ENCODE measurements around the gene IGSF10.

DNA sequence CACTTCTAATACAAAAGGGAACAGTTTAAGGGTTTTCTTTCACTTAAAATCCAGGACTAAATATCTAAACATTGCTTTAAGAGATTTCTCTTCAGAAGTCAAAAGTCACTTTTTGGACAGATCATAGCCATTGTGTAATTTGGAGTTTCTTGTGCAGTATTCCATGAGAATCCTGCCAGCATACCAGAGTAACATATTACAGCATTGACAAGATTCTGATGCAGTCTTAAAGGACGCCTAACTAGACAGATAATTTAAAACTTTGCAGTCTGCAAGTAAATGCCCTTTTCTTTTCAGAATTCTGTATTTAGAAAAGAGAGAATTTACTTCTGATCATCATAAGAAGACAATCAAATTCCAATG, 17.5 kb upstream of the IGSF10 start:
- TF ChIP-seq, protein P1, sequence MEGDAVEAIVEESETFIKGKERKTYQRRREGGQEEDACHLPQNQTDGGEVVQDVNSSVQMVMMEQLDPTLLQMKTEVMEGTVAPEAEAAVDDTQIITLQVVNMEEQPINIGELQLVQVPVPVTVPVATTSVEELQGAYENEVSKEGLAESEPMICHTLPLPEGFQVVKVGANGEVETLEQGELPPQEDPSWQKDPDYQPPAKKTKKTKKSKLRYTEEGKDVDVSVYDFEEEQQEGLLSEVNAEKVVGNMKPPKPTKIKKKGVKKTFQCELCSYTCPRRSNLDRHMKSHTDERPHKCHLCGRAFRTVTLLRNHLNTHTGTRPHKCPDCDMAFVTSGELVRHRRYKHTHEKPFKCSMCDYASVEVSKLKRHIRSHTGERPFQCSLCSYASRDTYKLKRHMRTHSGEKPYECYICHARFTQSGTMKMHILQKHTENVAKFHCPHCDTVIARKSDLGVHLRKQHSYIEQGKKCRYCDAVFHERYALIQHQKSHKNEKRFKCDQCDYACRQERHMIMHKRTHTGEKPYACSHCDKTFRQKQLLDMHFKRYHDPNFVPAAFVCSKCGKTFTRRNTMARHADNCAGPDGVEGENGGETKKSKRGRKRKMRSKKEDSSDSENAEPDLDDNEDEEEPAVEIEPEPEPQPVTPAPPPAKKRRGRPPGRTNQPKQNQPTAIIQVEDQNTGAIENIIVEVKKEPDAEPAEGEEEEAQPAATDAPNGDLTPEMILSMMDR (IDR thresholded peaks at IDR 0.05; ENCODE audit: low read depth, low read length, missing input control), result no peak
- TF ChIP-seq FOXA1 (IDR thresholded peaks at IDR 0.05), result no peak
- no peak for TF ChIP-seq YY1 (IDR thresholded peaks at IDR 0.05)
- no peak for TF ChIP-seq RAD21 (IDR thresholded peaks at IDR 0.05)
- TF ChIP-seq, protein P2, sequence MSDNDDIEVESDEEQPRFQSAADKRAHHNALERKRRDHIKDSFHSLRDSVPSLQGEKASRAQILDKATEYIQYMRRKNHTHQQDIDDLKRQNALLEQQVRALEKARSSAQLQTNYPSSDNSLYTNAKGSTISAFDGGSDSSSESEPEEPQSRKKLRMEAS (IDR thresholded peaks at IDR 0.05), result no peak
